IMR-90 (cell line): ENCODE data around the gene SMIM43. TPM values are rescaled to one million over a fixed set of nuclear protein-coding genes. Genes with fewer than 3 reads are reported as not detected.

Source experiments
- ATAC-seq: fragments of 200-7000 bp; cut with Tn5 transposase; 2 replicates; pipeline ENCODE4 v1.9.1; 2020; ENCODE audit warnings: low read depth, mild to moderate bottlenecking, moderate library complexity
- BruUV-seq: library from RNA; stranded (reverse); fragments of 400-500 nt; replicated peaks from 2 replicates; lab custom pipeline; 2021; lab: Mats Ljungman, UMichigan
- CTCF ChIA-PET: fragments of 300-600 bp; formaldehyde crosslinking; extraction: SDS; loops from one replicate; lab custom pipeline; 2021; ENCODE audit warnings: antibody characterized with exemption; lab: Yijun Ruan, JAX
- POLR2A ChIA-PET: fragments of 300-600 bp; sonication (Branson Sonifier 250); formaldehyde crosslinking; loops from one replicate; lab custom pipeline; 2022; ENCODE audit warnings: antibody characterized with exemption; ENCODE audit not compliant: unreplicated experiment; lab: Charles Lee
- DNase-seq: peaks from one replicate; pipeline ENCODE4 v3.0.0; 2013
- H2AFZ ChIP-seq: replicated peaks from 2 replicates; pipeline ENCODE3; 2013; ENCODE audit warnings: low read length, mild to moderate bottlenecking; ENCODE audit not compliant: poor library complexity
- H2AK5ac ChIP-seq: 2 replicates; pipeline ENCODE4 v1.6.1; 2013; ENCODE audit warnings: low read depth, low read length, inconsistent platforms
- H2AK9ac ChIP-seq: replicated peaks from 2 replicates; pipeline ENCODE3; 2013; ENCODE audit warnings: mild to moderate bottlenecking, low read depth, low read length, moderate library complexity; ENCODE audit not compliant: poor library complexity
- H2BK120ac ChIP-seq: 2 replicates; pipeline ENCODE4 v1.6.1; 2013; ENCODE audit warnings: low read depth, low read length, inconsistent platforms
- H2BK15ac ChIP-seq: 3 replicates; pipeline ENCODE4 v1.6.1; 2013; ENCODE audit warnings: low read depth, low read length, inconsistent platforms
- H2BK20ac ChIP-seq: 2 replicates; pipeline ENCODE4 v1.6.1; 2013; ENCODE audit warnings: low read depth, mild to moderate bottlenecking, inconsistent platforms, low read length, moderate library complexity
- H2BK5ac ChIP-seq: 2 replicates; pipeline ENCODE4 v1.6.1; 2013; ENCODE audit warnings: mild to moderate bottlenecking, low read depth, low read length, inconsistent platforms; ENCODE audit not compliant: poor library complexity, severe bottlenecking
- H3K14ac ChIP-seq: replicated peaks from 2 replicates; pipeline ENCODE4 v1.6.1; 2013; ENCODE audit warnings: low read depth, low read length, inconsistent platforms
- H3K18ac ChIP-seq: 2 replicates; pipeline ENCODE4 v1.6.1; 2013; ENCODE audit warnings: low read depth, low read length, control low read depth
- H3K23ac ChIP-seq: 2 replicates; pipeline ENCODE4 v1.6.1; 2013; ENCODE audit warnings: low read depth, low read length, inconsistent platforms
- H3K27ac ChIP-seq: 2 replicates; pipeline ENCODE4 v1.5.1; 2013; ENCODE audit warnings: mild to moderate bottlenecking, control low read depth, low read length; ENCODE audit not compliant: insufficient read depth
- H3K27me3 ChIP-seq: 2 replicates; pipeline ENCODE4 v1.6.1; 2013; ENCODE audit warnings: low read length; ENCODE audit not compliant: control insufficient read depth, insufficient read depth
- H3K36me3 ChIP-seq: 2 replicates; pipeline ENCODE4 v1.6.1; 2013; ENCODE audit warnings: low read length, mixed read lengths; ENCODE audit not compliant: control insufficient read depth, insufficient read depth
- H3K4ac ChIP-seq: 2 replicates; pipeline ENCODE4 v1.6.1; 2013; ENCODE audit warnings: low read depth, low read length, inconsistent platforms
- H3K4me1 ChIP-seq: 2 replicates; pipeline ENCODE4 v1.6.1; 2013; ENCODE audit warnings: low read length, mixed read lengths; ENCODE audit not compliant: control insufficient read depth, insufficient read depth
- H3K4me2 ChIP-seq: 2 replicates; pipeline ENCODE4 v1.6.1; 2013; ENCODE audit warnings: low read depth, mild to moderate bottlenecking, control low read depth, low read length, moderate library complexity
- H3K4me3 ChIP-seq: 2 replicates; pipeline ENCODE4 v1.5.1; 2013; ENCODE audit warnings: low read depth, mild to moderate bottlenecking, control low read depth, low read length, moderate library complexity; ENCODE audit not compliant: insufficient read depth
- H3K56ac ChIP-seq: 2 replicates; pipeline ENCODE4 v1.6.1; 2013; ENCODE audit warnings: low read length, inconsistent platforms; ENCODE audit not compliant: insufficient read depth; ENCODE audit errors: extremely low read depth
- H3K79me1 ChIP-seq, 2 experiments: 2 replicates each; pipeline ENCODE4 v1.6.1; 2013; ENCODE audit warnings: low read length in 2 of 2, inconsistent platforms in 1 of 2, low read depth in 1 of 2
- H3K9ac ChIP-seq: 2 replicates; pipeline ENCODE4 v1.6.1; 2013; ENCODE audit warnings: low read depth, low read length, control low read depth
- H3K9me1 ChIP-seq: 2 replicates; pipeline ENCODE4 v1.6.1; 2013; ENCODE audit warnings: low read length, inconsistent platforms; ENCODE audit not compliant: insufficient read depth
- H3K9me3 ChIP-seq: 2 replicates; pipeline ENCODE4 v1.6.1; 2013; ENCODE audit warnings: low read length; ENCODE audit not compliant: control insufficient read depth, insufficient read depth
- H4K20me1 ChIP-seq: 2 replicates; pipeline ENCODE4 v1.6.1; 2013; ENCODE audit warnings: low read length, inconsistent platforms; ENCODE audit not compliant: insufficient read depth
- H4K5ac ChIP-seq: 2 replicates; pipeline ENCODE4 v1.6.1; 2013; ENCODE audit warnings: mild to moderate bottlenecking, low read depth, low read length, control low read depth
- H4K8ac ChIP-seq, 2 experiments: 2 replicates each; pipeline ENCODE4 v1.6.1; 2013; ENCODE audit warnings: low read depth in 2 of 2, low read length in 2 of 2, control low read depth in 1 of 2, inconsistent platforms in 1 of 2
- H4K91ac ChIP-seq: 2 replicates; pipeline ENCODE4 v1.6.1; 2013; ENCODE audit warnings: low read depth, low read length, inconsistent platforms; ENCODE audit not compliant: insufficient read depth
- BHLHE40 ChIP-seq: fragments of 150-350 bp; IDR thresholded peaks from 2 replicates; pipeline ENCODE4 v1.6.1; 2016; ENCODE audit warnings: mild to moderate bottlenecking, low read depth, low read length
- CEBPB ChIP-seq: IDR thresholded peaks from 2 replicates; pipeline ENCODE4 v1.6.1; 2012; ENCODE audit warnings: low read depth, low read length, improper control_type of control experiment
- CHD1 ChIP-seq: IDR thresholded peaks from 2 replicates; pipeline ENCODE4 v1.6.1; 2012; ENCODE audit warnings: low read depth, low read length, improper control_type of control experiment
- FOS ChIP-seq: fragments of 150-350 bp; IDR thresholded peaks from 2 replicates; pipeline ENCODE4 v1.6.1; 2016; ENCODE audit warnings: low read depth, low read length
- MAFK ChIP-seq: IDR thresholded peaks from 2 replicates; pipeline ENCODE4 v1.6.1; 2012; ENCODE audit warnings: low read depth, low read length, improper control_type of control experiment
- MAZ ChIP-seq: IDR thresholded peaks from 2 replicates; pipeline ENCODE4 v1.6.1; 2012; ENCODE audit warnings: low read depth, mild to moderate bottlenecking, low read length, improper control_type of control experiment, moderate library complexity, borderline replicate concordance
- MXI1 ChIP-seq: IDR thresholded peaks from 2 replicates; pipeline ENCODE4 v1.6.1; 2012; ENCODE audit warnings: low read depth, mild to moderate bottlenecking, low read length, moderate library complexity, borderline replicate concordance
- NFE2L2 ChIP-seq: fragments of 150-350 bp; IDR thresholded peaks from 2 replicates; pipeline ENCODE4 v1.6.1; 2016; ENCODE audit warnings: low read depth, mild to moderate bottlenecking, low read length
- POLR2A ChIP-seq: IDR thresholded peaks from 2 replicates; pipeline ENCODE4 v1.6.1; 2012; ENCODE audit warnings: mild to moderate bottlenecking, low read depth, low read length
- RAD21 ChIP-seq: IDR thresholded peaks from 2 replicates; pipeline ENCODE4 v1.6.1; 2012; ENCODE audit warnings: low read length, improper control_type of control experiment
- RCOR1 ChIP-seq: IDR thresholded peaks from 2 replicates; pipeline ENCODE4 v1.6.1; 2012; ENCODE audit warnings: mild to moderate bottlenecking, low read length, improper control_type of control experiment; ENCODE audit not compliant: insufficient replicate concordance
- RFX5 ChIP-seq: IDR thresholded peaks from 2 replicates; pipeline ENCODE4 v1.8.0; 2012; ENCODE audit warnings: low read depth, mild to moderate bottlenecking, low read length, moderate library complexity
- SMC3 ChIP-seq: fragments of 150-350 bp; IDR thresholded peaks from 2 replicates; pipeline ENCODE4 v1.6.1; 2016; ENCODE audit warnings: low read depth, mild to moderate bottlenecking, antibody characterized with exemption, low read length, moderate library complexity
- WGBS, 2 experiments: methylation state at CpG; one replicate each; pipeline versions ENCODE4 v1.1.5 to v1.1.7; 2013; ENCODE audit warnings: missing lambda C conversion rate in 2 of 2; ENCODE audit not compliant: insufficient read length in 1 of 2; ENCODE audit errors: extremely low coverage in 2 of 2; 5-methylcytosine and 5-hydroxymethylcytosine counted together
- dilution Hi-C: fragments of 300-500 bp; cut with HindIII; formaldehyde crosslinking; loops from one replicate; pipeline ENCODE4 v1.14.3; 2018; ENCODE audit warnings: low sequenced_read_pairs; ENCODE audit not compliant: unreplicated experiment
- in situ Hi-C: fragments of 300-500 bp; cut with MboI; formaldehyde crosslinking; loops from 3 replicates; pipeline ENCODE4 v1.14.3; 2019; ENCODE audit warnings: low sequenced_read_pairs, inconsistent platforms, mixed read lengths
- intact Hi-C: fragments of 100-400 bp; cut with micrococcal nuclease; formaldehyde crosslinking; loops from 2 replicates; pipeline ENCODE4 v1.10.0; 2022
- polyA plus RNA-seq, 3 experiments: library from polyadenylated mRNA; depleted of rRNA; stranded (reverse); fragments of >200 nt; gene quantifications; 2 replicates each; pipeline ENCODE4 v1.2.3, GENCODE V29; 2012; ENCODE audit warnings: low replicate concordance in 1 of 3
- total RNA-seq: library from RNA; depleted of rRNA; stranded (reverse); fragments of >200 nt; gene quantifications from 2 replicates; pipeline ENCODE4 v1.2.3, GENCODE V29; 2012
- TF ChIP-seq, protein P1 (sequence below): conservative IDR thresholded peaks from 2 replicates; pipeline ENCODE4 v1.5.1; 2012; ENCODE audit warnings: mild to moderate bottlenecking, low read depth, low read length, improper control_type of control experiment
- TF ChIP-seq, protein P2 (sequence below): fragments of 150-350 bp; IDR thresholded peaks from 2 replicates; pipeline ENCODE4 v1.6.1; 2016; ENCODE audit warnings: low read depth, mild to moderate bottlenecking, low read length, moderate library complexity, borderline replicate concordance
- TF ChIP-seq, protein P3 (sequence below): fragments of 150-350 bp; IDR thresholded peaks from 2 replicates; pipeline ENCODE4 v1.6.1; 2017; ENCODE audit warnings: mild to moderate bottlenecking, antibody characterized with exemption, low read length, low read depth

The SMIM43 gene
- total and polyA plus RNA-seq, 2 of the 4 experiments (the other 2 are of a cell fraction) = 1.4 to 2.8 TPM

DNA sequence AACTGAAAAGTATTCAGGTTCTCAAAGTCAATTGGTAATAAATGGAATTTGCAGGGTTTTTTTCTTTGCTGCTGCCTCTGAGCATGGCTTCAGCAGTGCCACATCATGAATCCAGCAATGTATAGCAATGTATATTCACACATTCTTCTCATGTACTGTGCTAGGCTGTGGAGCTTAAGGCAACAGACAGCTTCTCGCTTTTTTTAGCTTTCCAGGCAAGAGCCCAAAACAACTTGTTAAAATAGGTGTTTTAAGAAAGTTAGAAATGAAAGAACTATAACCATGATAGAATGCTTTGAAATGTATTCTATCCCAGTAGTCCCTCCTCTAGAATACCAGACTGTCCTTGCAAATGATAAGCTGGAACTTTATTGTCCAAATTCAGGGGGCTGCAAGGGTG is 30.4 kb downstream of the SMIM43 start:
- Histone ChIP-seq H2AFZ (no peak overlapping the region), H3K9ac (no peak overlapping the region; the same call in 1 of the 2 replicates), H3K9me3 (no peaks in the 10 kb centered on the region), H3K56ac (no peak overlapping the region), H3K27me3 (no peaks in the 10 kb centered on the region), H3K4ac (no peak overlapping the region), H3K79me1 (no peaks in the 10 kb centered on the region), H2BK15ac (no peak overlapping the region), H3K14ac (no peak overlapping the region), H2BK120ac (peak overlapping the region; percentile 48; the same call in 1 of the 2 replicates), H4K20me1 (no peaks in the 10 kb centered on the region), H3K27ac (no peak overlapping the region), H3K4me2 (no peak overlapping the region), H2BK5ac (no peak overlapping the region), H3K18ac (peak overlapping the region; percentile 74; the same call in 1 of the 2 replicates), H3K36me3 (no peaks in the 10 kb centered on the region), H3K23ac (no peak overlapping the region), H2BK20ac (0 out of 2 replicates have a peak overlapping the region, but pooled peaks have one; percentile 4), H4K8ac (no peak overlapping the region), H2AK5ac (no peak overlapping the region), H4K91ac (no peak overlapping the region), H3K9me1 (no peaks in the 10 kb centered on the region), H3K4me1 (peaks cover 13% of the 10 kb centered on the region), H3K4me3 (no peak overlapping the region), H2AK9ac (no peak overlapping the region), H4K5ac (no peak overlapping the region)
- in situ Hi-C loops (loop anchor here (25.0 kb wide), 1 partner anchor 547 kb away; no protein-coding TSS in a partner anchor), dilution Hi-C loops (no loop called here), intact Hi-C loops (no loop called here)
- ATAC-seq (no peak), DNase-seq (no peak)
- POLR2A ChIA-PET = no interaction called here
- CTCF ChIA-PET = interaction anchor here (0.7 to 1.0 kb wide), 2 partner anchors 250 to 364 kb away, joined by 3 read pairs; no protein-coding TSS in a partner anchor
- no peak for TF ChIP-seq FOS
- TF ChIP-seq BHLHE40 = no peak
- TF ChIP-seq RCOR1 = no peak
- no peak for TF ChIP-seq MXI1
- TF ChIP-seq CEBPB = no peak
- TF ChIP-seq CHD1 = no peak
- no peak for TF ChIP-seq MAFK
- TF ChIP-seq, protein P1, sequence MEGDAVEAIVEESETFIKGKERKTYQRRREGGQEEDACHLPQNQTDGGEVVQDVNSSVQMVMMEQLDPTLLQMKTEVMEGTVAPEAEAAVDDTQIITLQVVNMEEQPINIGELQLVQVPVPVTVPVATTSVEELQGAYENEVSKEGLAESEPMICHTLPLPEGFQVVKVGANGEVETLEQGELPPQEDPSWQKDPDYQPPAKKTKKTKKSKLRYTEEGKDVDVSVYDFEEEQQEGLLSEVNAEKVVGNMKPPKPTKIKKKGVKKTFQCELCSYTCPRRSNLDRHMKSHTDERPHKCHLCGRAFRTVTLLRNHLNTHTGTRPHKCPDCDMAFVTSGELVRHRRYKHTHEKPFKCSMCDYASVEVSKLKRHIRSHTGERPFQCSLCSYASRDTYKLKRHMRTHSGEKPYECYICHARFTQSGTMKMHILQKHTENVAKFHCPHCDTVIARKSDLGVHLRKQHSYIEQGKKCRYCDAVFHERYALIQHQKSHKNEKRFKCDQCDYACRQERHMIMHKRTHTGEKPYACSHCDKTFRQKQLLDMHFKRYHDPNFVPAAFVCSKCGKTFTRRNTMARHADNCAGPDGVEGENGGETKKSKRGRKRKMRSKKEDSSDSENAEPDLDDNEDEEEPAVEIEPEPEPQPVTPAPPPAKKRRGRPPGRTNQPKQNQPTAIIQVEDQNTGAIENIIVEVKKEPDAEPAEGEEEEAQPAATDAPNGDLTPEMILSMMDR = no peak
- TF ChIP-seq, protein P2, sequence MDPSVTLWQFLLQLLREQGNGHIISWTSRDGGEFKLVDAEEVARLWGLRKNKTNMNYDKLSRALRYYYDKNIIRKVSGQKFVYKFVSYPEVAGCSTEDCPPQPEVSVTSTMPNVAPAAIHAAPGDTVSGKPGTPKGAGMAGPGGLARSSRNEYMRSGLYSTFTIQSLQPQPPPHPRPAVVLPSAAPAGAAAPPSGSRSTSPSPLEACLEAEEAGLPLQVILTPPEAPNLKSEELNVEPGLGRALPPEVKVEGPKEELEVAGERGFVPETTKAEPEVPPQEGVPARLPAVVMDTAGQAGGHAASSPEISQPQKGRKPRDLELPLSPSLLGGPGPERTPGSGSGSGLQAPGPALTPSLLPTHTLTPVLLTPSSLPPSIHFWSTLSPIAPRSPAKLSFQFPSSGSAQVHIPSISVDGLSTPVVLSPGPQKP = no peak
- TF ChIP-seq, protein P3, sequence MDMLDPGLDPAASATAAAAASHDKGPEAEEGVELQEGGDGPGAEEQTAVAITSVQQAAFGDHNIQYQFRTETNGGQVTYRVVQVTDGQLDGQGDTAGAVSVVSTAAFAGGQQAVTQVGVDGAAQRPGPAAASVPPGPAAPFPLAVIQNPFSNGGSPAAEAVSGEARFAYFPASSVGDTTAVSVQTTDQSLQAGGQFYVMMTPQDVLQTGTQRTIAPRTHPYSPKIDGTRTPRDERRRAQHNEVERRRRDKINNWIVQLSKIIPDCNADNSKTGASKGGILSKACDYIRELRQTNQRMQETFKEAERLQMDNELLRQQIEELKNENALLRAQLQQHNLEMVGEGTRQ = no peak
- TF ChIP-seq NFE2L2 = no peak
- TF ChIP-seq MAZ = no peak
- TF ChIP-seq SMC3 = no peak
- no peak for TF ChIP-seq RAD21
- no peak for TF ChIP-seq POLR2A
- TF ChIP-seq RFX5 = no peak
- WGBS, 2 experiments = no CpG with 5 or more reads among the region's 1 CpG
- BruUV-seq = no TSS peak
